Hepatocyte (in vitro differentiated cells): Measurements from ENCODE around the gene STRBP. TPM values are rescaled to one million over a fixed set of nuclear protein-coding genes. Genes with fewer than 3 reads are reported as not detected.

Experiments used
- DNase-seq: peaks from one replicate; pipeline ENCODE4 v3.0.0-alpha.2; 2016; ENCODE audit warnings: low spot score
- H2AFZ ChIP-seq: fragments of 200-600 bp; sonication (generic); 2 replicates; pipeline ENCODE4 v1.6.0; 2016; ENCODE audit warnings: antibody characterized with exemption, mild to moderate bottlenecking
- H3K27ac ChIP-seq: fragments of 200-600 bp; sonication (generic); 2 replicates; pipeline ENCODE4 v1.5.1; 2016; ENCODE audit warnings: mild to moderate bottlenecking
- H3K27me3 ChIP-seq: fragments of 200-600 bp; sonication (generic); 2 replicates; pipeline ENCODE4 v1.6.1; 2016
- H3K36me3 ChIP-seq: fragments of 200-600 bp; sonication (generic); replicated peaks from 2 replicates; pipeline ENCODE4 v1.5.1; 2016; ENCODE audit warnings: low read depth; ENCODE audit not compliant: insufficient read depth
- H3K4me1 ChIP-seq: fragments of 200-600 bp; sonication (generic); 2 replicates; pipeline ENCODE4 v1.5.1; 2016; ENCODE audit warnings: mild to moderate bottlenecking, moderate library complexity; ENCODE audit not compliant: insufficient read depth
- H3K4me2 ChIP-seq: fragments of 200-600 bp; sonication (generic); 2 replicates; pipeline ENCODE4 v1.6.0; 2016
- H3K4me3 ChIP-seq: fragments of 200-600 bp; sonication (generic); 2 replicates; pipeline ENCODE4 v1.5.1; 2016; ENCODE audit warnings: mild to moderate bottlenecking
- H3K79me2 ChIP-seq: fragments of 200-600 bp; sonication (generic); 2 replicates; pipeline ENCODE4 v1.6.0; 2017; ENCODE audit warnings: mild to moderate bottlenecking
- H3K9me2 ChIP-seq: fragments of 200-600 bp; sonication (generic); replicated peaks from 2 replicates; pipeline ENCODE4 v1.6.0; 2017; ENCODE audit warnings: mild to moderate bottlenecking; ENCODE audit not compliant: insufficient read depth
- H3K9me3 ChIP-seq: fragments of 200-600 bp; sonication (generic); 2 replicates; pipeline ENCODE4 v1.5.1; 2016; ENCODE audit warnings: low read depth, mild to moderate bottlenecking
- H4K20me1 ChIP-seq: fragments of 200-600 bp; sonication (generic); 2 replicates; pipeline ENCODE4 v1.6.0; 2016; ENCODE audit warnings: mild to moderate bottlenecking; ENCODE audit not compliant: insufficient read depth, poor library complexity, severe bottlenecking
- EZH2 ChIP-seq: fragments of 200-600 bp; sonication (generic); IDR thresholded peaks from 2 replicates; pipeline ENCODE4 v1.6.1; 2016; ENCODE audit warnings: antibody characterized with exemption, mild to moderate bottlenecking, borderline replicate concordance
- EZH2phosphoT487 ChIP-seq: fragments of 200-600 bp; sonication (generic); IDR thresholded peaks from one replicate; pipeline ENCODE4 v1.6.1; 2018; ENCODE audit warnings: antibody characterized with exemption, mild to moderate bottlenecking, low read depth, moderate library complexity; ENCODE audit not compliant: unreplicated experiment, severe bottlenecking
- whole genome bisulfite sequencing: methylation state at CpG from one replicate; pipeline ENCODE4 v1.1.6; 2016; ENCODE audit warnings: low lambda C conversion rate; ENCODE audit errors: missing lambda C conversion rate; 5-methylcytosine and 5-hydroxymethylcytosine counted together
- polyA plus RNA-seq: library from polyadenylated mRNA; unstranded; fragments of >200 nt; fragmentation: Nextera tagmentation; extraction: Ambion mirVana; gene quantifications from 2 replicates; pipeline ENCODE4 v1.2.1, GENCODE V29; 2016
- total RNA-seq: library from RNA; depleted of rRNA; stranded (reverse); fragments of >200 nt; gene quantifications from 2 replicates; pipeline ENCODE4 v1.2.3, GENCODE V29; 2014
- TF ChIP-seq, protein P1 (sequence below): fragments of 200-600 bp; sonication (generic); IDR thresholded peaks from 2 replicates; pipeline ENCODE4 v1.5.1; 2016; ENCODE audit warnings: antibody characterized with exemption, mild to moderate bottlenecking; ENCODE audit not compliant: poor library complexity

STRBP gene
- total and polyA plus RNA-seq, 2 experiments from 2014 or later: 26.8 to 27.7 TPM

DNA sequence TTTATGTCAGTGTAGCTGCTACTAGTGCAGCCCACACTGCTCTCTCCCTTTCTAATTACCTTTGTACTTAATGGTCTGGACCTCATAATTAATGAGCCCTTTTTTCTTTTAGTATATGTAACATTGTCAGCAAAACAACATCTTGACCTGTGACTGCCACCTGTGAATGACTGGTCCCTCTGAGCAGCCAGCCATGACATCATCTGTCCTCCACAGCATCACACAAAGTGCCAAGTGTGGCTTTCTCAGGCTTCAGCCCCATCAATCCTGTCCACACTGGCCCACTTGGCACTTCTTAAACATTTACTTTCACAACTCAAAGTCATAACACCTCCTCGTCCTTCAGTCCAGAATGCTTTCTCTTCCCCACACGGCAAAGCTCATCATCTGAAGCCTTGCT, 130.2 kb downstream of the STRBP start:
- Histone ChIP-seq H3K9me2 (no peaks in the 10 kb centered on the region), H2AFZ (no peak overlapping the region), H3K4me3 (no peak overlapping the region), H3K27me3 (no peaks in the 10 kb centered on the region), H3K36me3 (no peaks in the 10 kb centered on the region), H4K20me1 (no peaks in the 10 kb centered on the region), H3K4me2 (no peak overlapping the region), H3K9me3 (no peaks in the 10 kb centered on the region), H3K79me2 (no peaks in the 10 kb centered on the region), H3K4me1 (no peaks in the 10 kb centered on the region), H3K27ac (no peak overlapping the region)
- TF ChIP-seq EZH2 (no peak), EZH2phosphoT487 (no peak)
- TF ChIP-seq, protein P1, sequence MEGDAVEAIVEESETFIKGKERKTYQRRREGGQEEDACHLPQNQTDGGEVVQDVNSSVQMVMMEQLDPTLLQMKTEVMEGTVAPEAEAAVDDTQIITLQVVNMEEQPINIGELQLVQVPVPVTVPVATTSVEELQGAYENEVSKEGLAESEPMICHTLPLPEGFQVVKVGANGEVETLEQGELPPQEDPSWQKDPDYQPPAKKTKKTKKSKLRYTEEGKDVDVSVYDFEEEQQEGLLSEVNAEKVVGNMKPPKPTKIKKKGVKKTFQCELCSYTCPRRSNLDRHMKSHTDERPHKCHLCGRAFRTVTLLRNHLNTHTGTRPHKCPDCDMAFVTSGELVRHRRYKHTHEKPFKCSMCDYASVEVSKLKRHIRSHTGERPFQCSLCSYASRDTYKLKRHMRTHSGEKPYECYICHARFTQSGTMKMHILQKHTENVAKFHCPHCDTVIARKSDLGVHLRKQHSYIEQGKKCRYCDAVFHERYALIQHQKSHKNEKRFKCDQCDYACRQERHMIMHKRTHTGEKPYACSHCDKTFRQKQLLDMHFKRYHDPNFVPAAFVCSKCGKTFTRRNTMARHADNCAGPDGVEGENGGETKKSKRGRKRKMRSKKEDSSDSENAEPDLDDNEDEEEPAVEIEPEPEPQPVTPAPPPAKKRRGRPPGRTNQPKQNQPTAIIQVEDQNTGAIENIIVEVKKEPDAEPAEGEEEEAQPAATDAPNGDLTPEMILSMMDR: no peak
- no peak for DNase-seq
- 92% methylated on average over 2 of the region's 2 CpGs for WGBS

DNA sequence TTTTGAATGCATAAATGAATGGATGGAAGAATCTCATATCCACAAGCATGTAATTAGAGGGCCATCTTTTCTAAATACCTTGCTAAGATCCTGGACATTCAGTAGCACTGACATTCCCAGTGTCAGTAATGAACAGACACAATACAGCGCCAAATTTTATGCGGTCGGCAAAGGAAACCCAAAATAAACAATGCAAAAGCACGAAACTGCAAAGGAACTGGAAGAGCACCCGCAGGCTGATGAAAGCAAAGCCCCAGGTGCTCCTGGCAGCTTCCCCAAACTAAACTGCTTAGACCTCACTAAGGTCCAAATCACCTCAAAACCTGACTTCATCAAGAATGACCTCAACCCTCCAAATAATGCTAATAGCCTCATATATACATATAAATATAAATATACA, 133.0 kb downstream of the STRBP start:
- Histone ChIP-seq H4K20me1 (no peaks in the 10 kb centered on the region), H3K27ac (no peak overlapping the region), H3K9me3 (no peaks in the 10 kb centered on the region), H3K4me2 (no peak overlapping the region), H3K9me2 (no peaks in the 10 kb centered on the region), H3K36me3 (no peaks in the 10 kb centered on the region), H3K4me3 (no peak overlapping the region), H3K27me3 (no peaks in the 10 kb centered on the region), H2AFZ (no peak overlapping the region), H3K4me1 (no peaks in the 10 kb centered on the region), H3K79me2 (no peaks in the 10 kb centered on the region)
- 95% methylated on average over 5 of the region's 5 CpGs for WGBS
- TF ChIP-seq EZH2: no peak
- TF ChIP-seq, protein P1: no peak
- TF ChIP-seq EZH2phosphoT487: no peak
- DNase-seq: no peak

DNA sequence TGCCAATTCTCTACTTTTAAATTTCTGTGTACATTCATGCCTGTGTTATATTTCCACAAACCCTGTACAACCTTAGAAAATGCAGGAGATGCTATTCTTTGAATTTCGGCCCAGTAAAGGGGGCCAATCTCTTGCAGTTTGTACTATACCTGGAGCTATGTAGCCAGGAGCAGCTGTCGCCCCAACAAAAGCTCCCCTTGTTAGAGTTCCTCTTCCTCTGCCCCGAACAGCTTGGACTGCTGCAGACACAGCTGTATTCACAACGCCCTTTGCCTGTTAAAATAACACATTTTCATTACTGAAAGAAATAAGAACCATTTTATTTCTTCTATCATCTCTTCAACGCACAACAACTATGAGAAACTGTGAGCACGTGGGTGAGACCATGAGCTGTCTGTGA, 135.7 kb downstream of the STRBP start:
- Histone ChIP-seq H3K9me3 (no peaks in the 10 kb centered on the region), H2AFZ (no peak overlapping the region), H3K79me2 (no peaks in the 10 kb centered on the region), H3K4me2 (no peak overlapping the region), H3K4me3 (no peak overlapping the region), H3K27ac (no peak overlapping the region), H3K4me1 (no peaks in the 10 kb centered on the region), H3K36me3 (no peaks in the 10 kb centered on the region), H4K20me1 (no peaks in the 10 kb centered on the region), H3K27me3 (no peaks in the 10 kb centered on the region), H3K9me2 (no peaks in the 10 kb centered on the region)
- DNase-seq: no peak
- TF ChIP-seq EZH2 (no peak), EZH2phosphoT487 (no peak)
- TF ChIP-seq, protein P1: no peak
- 95% methylated on average over 6 of the region's 6 CpGs for WGBS

DNA sequence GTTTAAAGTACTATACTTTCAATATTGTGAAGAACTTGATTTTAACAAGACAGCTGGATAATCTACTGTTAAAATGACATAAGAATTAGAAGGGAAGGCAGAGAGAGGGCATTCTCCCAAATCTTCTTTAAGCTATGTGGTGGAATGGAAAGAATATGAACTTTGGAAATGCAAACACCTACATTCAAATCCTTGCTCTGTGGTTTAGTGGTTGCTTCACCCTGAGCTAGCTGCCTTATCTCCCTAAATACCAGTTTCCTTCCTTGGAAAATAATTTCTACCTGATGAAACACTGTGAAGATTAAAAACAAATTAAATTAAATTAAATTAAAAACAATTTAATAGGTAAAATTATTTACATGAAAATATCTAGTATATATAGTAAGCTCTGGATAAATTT, 136.4 kb downstream of the STRBP start:
- Histone ChIP-seq H3K4me1 (no peaks in the 10 kb centered on the region), H3K9me2 (no peaks in the 10 kb centered on the region), H3K4me3 (no peak overlapping the region), H3K9me3 (no peaks in the 10 kb centered on the region), H3K79me2 (no peaks in the 10 kb centered on the region), H3K4me2 (no peak overlapping the region), H3K27me3 (no peaks in the 10 kb centered on the region), H3K27ac (no peak overlapping the region), H2AFZ (no peak overlapping the region), H3K36me3 (no peaks in the 10 kb centered on the region), H4K20me1 (no peaks in the 10 kb centered on the region)
- DNase-seq: no peak
- TF ChIP-seq EZH2 (no peak), EZH2phosphoT487 (no peak)
- TF ChIP-seq, protein P1: no peak
